ENCODE measurements around the gene SLC13A3. TPM values are rescaled to one million over a fixed set of nuclear protein-coding genes. Genes with fewer than 3 reads are reported as not detected.
A peak's percentile ranks its signal among the peaks of the same experiment; 100 is the strongest.

Gene SLC13A3
- total RNA-seq, 1 donor from 2014 or later, result 0.66 TPM

DNA sequence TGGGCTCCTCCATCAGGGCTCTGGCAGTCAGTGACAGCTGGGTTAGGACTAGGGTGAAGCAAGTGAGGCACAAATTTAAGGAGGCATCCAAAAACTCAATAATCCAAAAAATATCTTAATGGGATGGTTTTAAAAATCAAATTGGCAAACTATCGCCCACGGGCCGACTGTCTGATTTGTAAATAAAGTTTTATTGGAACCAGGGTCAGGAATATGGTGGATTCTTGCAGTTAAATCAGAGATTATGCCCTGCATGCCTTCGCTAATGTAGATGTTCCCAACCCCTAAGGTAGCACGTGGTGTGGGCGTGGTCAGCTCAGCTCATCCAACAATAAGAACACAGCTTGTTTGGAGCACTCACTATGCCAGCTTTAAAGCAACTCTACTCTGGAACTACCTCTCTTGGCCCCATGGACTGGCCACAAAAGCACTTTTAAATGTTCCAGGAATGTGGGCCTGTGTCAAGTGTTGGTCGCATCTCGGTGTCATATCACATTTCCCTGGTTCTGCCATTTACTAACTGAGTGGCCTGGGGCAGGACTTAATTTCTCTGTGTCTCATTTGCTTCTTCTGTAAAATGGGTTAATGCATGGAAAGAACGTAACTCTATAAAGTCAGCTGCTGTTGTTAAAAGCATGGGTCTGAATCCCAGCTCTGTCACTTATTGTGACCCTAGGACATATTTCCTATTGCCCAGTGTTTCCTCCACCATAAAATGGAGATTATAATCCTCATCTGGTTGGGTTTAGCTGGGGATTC, 31.0 kb upstream of the SLC13A3 start:
- Mint-ChIP-seq H3K4me1 (ENCODE audit: low read depth, unreplicated experiment) (peaks cover 11% of the 10 kb centered on the region), H3K27me3 (ENCODE audit: low read depth, unreplicated experiment) (no peaks in the 10 kb centered on the region), H3K36me3 (ENCODE audit: low read depth, unreplicated experiment) (peaks cover 8% of the 10 kb centered on the region), H3K27ac (ENCODE audit: unreplicated experiment) (no peak overlapping the region), H3K9me3 (ENCODE audit: unreplicated experiment) (no peaks in the 10 kb centered on the region), H3K4me3 (ENCODE audit: unreplicated experiment) (no peak overlapping the region)
- Histone ChIP-seq H3K9ac (ENCODE audit: low read length) (peak overlapping the region; percentile 93), H3K79me2 (ENCODE audit: insufficient read depth, low read length) (peaks cover 53% of the 10 kb centered on the region), H3K36me3 (ENCODE audit: insufficient read depth, low read length) (peaks cover 19% of the 10 kb centered on the region), H3K4me3 (ENCODE audit: insufficient read depth, low read depth, low read length) (no peak overlapping the region), H3K27ac (ENCODE audit: low read depth, low read length) (no peak overlapping the region), H3K4me2 (ENCODE audit: low read length) (no peak overlapping the region), H2AFZ (ENCODE audit: low read depth, low read length) (no peak overlapping the region), H3K4me1 (ENCODE audit: insufficient read depth, low read length) (peaks cover 4% of the 10 kb centered on the region), H3K9me3 (ENCODE audit: insufficient read depth, low read depth, low read length) (no peaks in the 10 kb centered on the region), H4K20me1 (ENCODE audit: insufficient read depth, low read length) (peaks cover 51% of the 10 kb centered on the region), H3K27me3 (ENCODE audit: insufficient read depth, low read length) (no peaks in the 10 kb centered on the region)
- TF ChIP-seq EZH2 (IDR thresholded peaks at IDR 0.05; ENCODE audit: insufficient read depth, low read length), result no peak
- TF ChIP-seq, protein P1, sequence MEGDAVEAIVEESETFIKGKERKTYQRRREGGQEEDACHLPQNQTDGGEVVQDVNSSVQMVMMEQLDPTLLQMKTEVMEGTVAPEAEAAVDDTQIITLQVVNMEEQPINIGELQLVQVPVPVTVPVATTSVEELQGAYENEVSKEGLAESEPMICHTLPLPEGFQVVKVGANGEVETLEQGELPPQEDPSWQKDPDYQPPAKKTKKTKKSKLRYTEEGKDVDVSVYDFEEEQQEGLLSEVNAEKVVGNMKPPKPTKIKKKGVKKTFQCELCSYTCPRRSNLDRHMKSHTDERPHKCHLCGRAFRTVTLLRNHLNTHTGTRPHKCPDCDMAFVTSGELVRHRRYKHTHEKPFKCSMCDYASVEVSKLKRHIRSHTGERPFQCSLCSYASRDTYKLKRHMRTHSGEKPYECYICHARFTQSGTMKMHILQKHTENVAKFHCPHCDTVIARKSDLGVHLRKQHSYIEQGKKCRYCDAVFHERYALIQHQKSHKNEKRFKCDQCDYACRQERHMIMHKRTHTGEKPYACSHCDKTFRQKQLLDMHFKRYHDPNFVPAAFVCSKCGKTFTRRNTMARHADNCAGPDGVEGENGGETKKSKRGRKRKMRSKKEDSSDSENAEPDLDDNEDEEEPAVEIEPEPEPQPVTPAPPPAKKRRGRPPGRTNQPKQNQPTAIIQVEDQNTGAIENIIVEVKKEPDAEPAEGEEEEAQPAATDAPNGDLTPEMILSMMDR (IDR thresholded peaks at IDR 0.05; ENCODE audit: insufficient read depth, low read depth, low read length), result no peak
- no peak for FAIRE-seq
- no peak for DNase-seq (ENCODE audit: low read depth)

DNA sequence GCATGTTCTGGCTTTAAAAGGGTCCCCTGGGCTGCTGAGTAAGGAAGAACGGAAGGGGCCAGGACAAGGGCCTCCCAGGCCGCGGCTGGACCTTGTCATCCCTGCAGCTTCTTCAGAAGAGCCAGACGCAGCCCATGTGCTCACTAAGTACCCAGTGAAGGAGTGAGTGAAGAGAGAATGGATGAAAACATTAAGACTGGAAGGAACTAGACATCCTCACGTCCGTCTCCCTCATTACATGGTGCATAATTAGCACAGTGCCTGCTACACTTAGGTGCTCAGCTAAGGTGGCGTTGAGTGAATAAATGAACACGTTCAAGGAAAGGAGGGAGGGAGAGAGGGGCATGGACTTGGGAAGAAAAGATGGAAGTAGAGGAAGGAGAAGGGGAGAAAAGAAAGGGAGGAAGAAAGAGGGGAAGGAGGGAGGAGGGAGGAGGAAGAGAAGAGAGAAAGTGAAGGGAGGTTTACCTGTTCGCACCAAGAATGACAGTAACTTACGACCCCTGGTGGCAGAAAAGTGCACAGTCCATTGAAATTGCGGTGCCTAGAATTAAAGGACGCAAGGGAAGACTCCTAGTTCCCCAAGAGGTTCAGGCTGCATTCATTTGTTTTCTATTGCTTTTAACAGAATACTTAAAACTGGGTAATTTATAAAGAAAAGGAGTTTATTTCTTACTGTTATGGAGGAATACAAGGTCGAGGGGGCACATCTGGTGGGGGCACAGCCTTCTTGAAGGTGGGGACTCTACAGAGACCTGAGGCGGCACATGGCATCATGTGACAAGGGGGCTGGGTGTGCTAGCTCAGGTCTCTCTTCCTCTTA, 30.0 kb upstream of the SLC13A3 start:
- H3K27ac ChIP-seq (ENCODE audit: low read depth, low read length), result no peak overlapping the region
- peaks cover 4% of the 10 kb centered on the region for H3K4me1 ChIP-seq (ENCODE audit: insufficient read depth, low read length)
- H3K36me3 Mint-ChIP-seq (ENCODE audit: low read depth, unreplicated experiment), result peaks cover 8% of the 10 kb centered on the region
- no peaks in the 10 kb centered on the region for H3K9me3 ChIP-seq (ENCODE audit: insufficient read depth, low read depth, low read length)
- peaks cover 41% of the 10 kb centered on the region for H4K20me1 ChIP-seq (ENCODE audit: insufficient read depth, low read length)
- no peak for FAIRE-seq
- H3K9me3 Mint-ChIP-seq (ENCODE audit: unreplicated experiment), result no peaks in the 10 kb centered on the region
- TF ChIP-seq EZH2 (IDR thresholded peaks at IDR 0.05; ENCODE audit: insufficient read depth, low read length), result no peak
- TF ChIP-seq, protein P1 (IDR thresholded peaks at IDR 0.05; ENCODE audit: insufficient read depth, low read depth, low read length), result peak; percentile 85
- peaks cover 43% of the 10 kb centered on the region for H3K79me2 ChIP-seq (ENCODE audit: insufficient read depth, low read length)
- H3K4me2 ChIP-seq (ENCODE audit: low read length), result no peak overlapping the region
- H3K27me3 Mint-ChIP-seq (ENCODE audit: low read depth, unreplicated experiment), result no peaks in the 10 kb centered on the region
- no peaks in the 10 kb centered on the region for H3K27me3 ChIP-seq (ENCODE audit: insufficient read depth, low read length)
- H3K27ac Mint-ChIP-seq (ENCODE audit: unreplicated experiment), result no peak overlapping the region
- H2AFZ ChIP-seq (ENCODE audit: low read depth, low read length), result no peak overlapping the region
- H3K4me1 Mint-ChIP-seq (ENCODE audit: low read depth, unreplicated experiment), result peaks cover 10% of the 10 kb centered on the region
- H3K9ac ChIP-seq (ENCODE audit: low read length), result no peak overlapping the region
- H3K36me3 ChIP-seq (ENCODE audit: insufficient read depth, low read length), result peaks cover 14% of the 10 kb centered on the region
- no peak overlapping the region for H3K4me3 ChIP-seq (ENCODE audit: insufficient read depth, low read depth, low read length)
- no peak for DNase-seq (ENCODE audit: low read depth)
- H3K4me3 Mint-ChIP-seq (ENCODE audit: unreplicated experiment), result no peak overlapping the region

Measured in astrocyte (in vitro differentiated cells and primary cell).